ENCODE data around the gene B4GALT2.

DNA sequence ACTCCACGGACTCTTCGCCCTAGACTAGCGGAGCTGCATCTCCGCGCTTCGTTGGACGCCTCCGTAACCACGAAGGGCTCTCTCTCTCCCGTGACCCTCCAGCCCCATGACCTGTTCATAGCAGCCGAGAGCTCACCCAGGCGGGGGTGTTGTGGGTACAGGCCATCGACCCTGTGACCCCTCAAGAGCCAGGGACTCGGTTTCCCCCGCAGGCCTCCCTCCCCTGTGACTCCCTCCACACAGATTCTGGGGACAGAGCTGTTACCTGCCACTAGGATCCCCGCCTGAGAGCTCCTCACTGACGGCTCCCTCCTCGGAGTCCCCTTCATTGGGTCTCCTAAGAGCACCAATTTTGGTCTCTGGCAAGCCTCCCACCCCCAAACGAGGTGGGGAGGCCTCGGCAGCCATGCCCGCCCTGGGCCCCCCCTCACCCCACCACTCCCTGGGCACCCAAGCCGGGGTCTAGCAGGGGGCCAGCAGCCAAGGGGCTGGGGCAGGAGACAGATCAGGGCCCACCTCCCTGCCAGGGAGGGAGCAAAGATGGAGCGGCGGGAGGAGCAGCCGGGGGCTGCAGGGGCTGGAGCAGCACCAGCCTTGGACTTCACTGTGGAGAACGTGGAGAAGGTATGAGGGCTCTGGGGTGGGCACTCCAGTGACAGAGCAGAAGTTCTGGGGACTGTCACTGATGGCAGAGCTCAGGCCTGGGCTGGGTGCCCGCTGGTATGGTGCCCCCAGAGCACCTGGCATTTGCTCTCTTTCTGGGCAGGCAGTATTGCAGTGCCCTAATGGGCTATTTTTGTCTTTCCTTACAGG lies 31.7 kb upstream of the B4GALT2 start:
- TF ChIP-seq, protein P1, sequence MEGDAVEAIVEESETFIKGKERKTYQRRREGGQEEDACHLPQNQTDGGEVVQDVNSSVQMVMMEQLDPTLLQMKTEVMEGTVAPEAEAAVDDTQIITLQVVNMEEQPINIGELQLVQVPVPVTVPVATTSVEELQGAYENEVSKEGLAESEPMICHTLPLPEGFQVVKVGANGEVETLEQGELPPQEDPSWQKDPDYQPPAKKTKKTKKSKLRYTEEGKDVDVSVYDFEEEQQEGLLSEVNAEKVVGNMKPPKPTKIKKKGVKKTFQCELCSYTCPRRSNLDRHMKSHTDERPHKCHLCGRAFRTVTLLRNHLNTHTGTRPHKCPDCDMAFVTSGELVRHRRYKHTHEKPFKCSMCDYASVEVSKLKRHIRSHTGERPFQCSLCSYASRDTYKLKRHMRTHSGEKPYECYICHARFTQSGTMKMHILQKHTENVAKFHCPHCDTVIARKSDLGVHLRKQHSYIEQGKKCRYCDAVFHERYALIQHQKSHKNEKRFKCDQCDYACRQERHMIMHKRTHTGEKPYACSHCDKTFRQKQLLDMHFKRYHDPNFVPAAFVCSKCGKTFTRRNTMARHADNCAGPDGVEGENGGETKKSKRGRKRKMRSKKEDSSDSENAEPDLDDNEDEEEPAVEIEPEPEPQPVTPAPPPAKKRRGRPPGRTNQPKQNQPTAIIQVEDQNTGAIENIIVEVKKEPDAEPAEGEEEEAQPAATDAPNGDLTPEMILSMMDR (conservative IDR thresholded peaks at IDR 0.05; ENCODE audit: low read length): no peak
- no peak for TF ChIP-seq EZH2phosphoT487 (IDR thresholded peaks at IDR 0.05; ENCODE audit: borderline replicate concordance, low read depth, low read length)
